H9 (cell line): ENCODE results near the gene SLC43A1. TPM values are rescaled to one million over a fixed set of nuclear protein-coding genes. Genes with fewer than 3 reads are reported as not detected.

Experiments used
- DNase-seq: peaks from one replicate; pipeline ENCODE4 v3.0.0-alpha.2; 2017
- H2AFZ ChIP-seq: one replicate; pipeline ENCODE4 v1.6.1; 2013; ENCODE audit warnings: mild to moderate bottlenecking, low read length, control low read depth, moderate library complexity
- H2AK5ac ChIP-seq: 2 replicates; pipeline ENCODE4 v1.6.1; 2013; ENCODE audit warnings: low read length, control low read depth, mixed read lengths; ENCODE audit not compliant: insufficient read length
- H2BK120ac ChIP-seq: one replicate; pipeline ENCODE4 v1.6.1; 2013; ENCODE audit warnings: low read depth, mild to moderate bottlenecking, low read length, control low read depth, inconsistent platforms; ENCODE audit not compliant: poor library complexity, severe bottlenecking
- H2BK12ac ChIP-seq: 2 replicates; pipeline ENCODE4 v1.6.1; 2013; ENCODE audit warnings: low read length, control low read depth, mixed read lengths, low read depth; ENCODE audit not compliant: insufficient read length
- H2BK15ac ChIP-seq: 2 replicates; pipeline ENCODE4 v1.6.1; 2013; ENCODE audit warnings: low read depth, low read length, control low read depth
- H2BK20ac ChIP-seq: one replicate; pipeline ENCODE4 v1.6.1; 2013; ENCODE audit warnings: low read depth, mild to moderate bottlenecking, low read length, control low read depth, inconsistent platforms; ENCODE audit not compliant: poor library complexity, severe bottlenecking
- H2BK5ac ChIP-seq: 2 replicates; pipeline ENCODE4 v1.6.1; 2013; ENCODE audit warnings: low read length, control low read depth, mixed read lengths; ENCODE audit not compliant: insufficient read length
- H3K14ac ChIP-seq: 2 replicates; pipeline ENCODE4 v1.6.1; 2013; ENCODE audit warnings: low read length, control low read depth; ENCODE audit not compliant: insufficient read depth
- H3K18ac ChIP-seq: 2 replicates; pipeline ENCODE4 v1.6.1; 2013; ENCODE audit warnings: low read depth, mild to moderate bottlenecking, mixed read lengths, low read length, control low read depth; ENCODE audit not compliant: insufficient read length
- H3K23ac ChIP-seq: 2 replicates; pipeline ENCODE4 v1.6.1; 2013; ENCODE audit warnings: low read length, control low read depth, mixed read lengths, low read depth; ENCODE audit not compliant: insufficient read length
- H3K23me2 ChIP-seq: 2 replicates; pipeline ENCODE4 v1.6.1; 2013; ENCODE audit warnings: low read depth, mild to moderate bottlenecking, mixed read lengths, low read length, control low read depth; ENCODE audit not compliant: insufficient read length, poor library complexity, severe bottlenecking
- H3K27ac ChIP-seq: 2 replicates; pipeline ENCODE4 v1.5.1; 2013; ENCODE audit warnings: low read length, control low read depth, mixed read lengths, low read depth; ENCODE audit not compliant: insufficient read length
- H3K27me3 ChIP-seq: 2 replicates; pipeline ENCODE4 v1.6.1; 2013; ENCODE audit warnings: low read length, control low read depth, inconsistent platforms; ENCODE audit not compliant: insufficient read depth
- H3K4ac ChIP-seq: 2 replicates; pipeline ENCODE4 v1.6.1; 2013; ENCODE audit warnings: low read depth, mild to moderate bottlenecking, control low read depth, inconsistent platforms, low read length, moderate library complexity
- H3K4me1 ChIP-seq: 2 replicates; pipeline ENCODE4 v1.6.1; 2013; ENCODE audit warnings: low read length, control low read depth, inconsistent platforms; ENCODE audit not compliant: insufficient read depth
- H3K4me2 ChIP-seq: 2 replicates; pipeline ENCODE4 v1.6.1; 2013; ENCODE audit warnings: low read length, control low read depth, mixed read lengths; ENCODE audit not compliant: insufficient read length, insufficient read depth
- H3K56ac ChIP-seq: 2 replicates; pipeline ENCODE4 v1.6.1; 2013; ENCODE audit warnings: low read depth, mild to moderate bottlenecking, mixed read lengths, low read length, control low read depth; ENCODE audit not compliant: insufficient read length
- H3K79me1 ChIP-seq: 2 replicates; pipeline ENCODE4 v1.6.1; 2013; ENCODE audit warnings: low read depth, mild to moderate bottlenecking, moderate library complexity, low read length, control low read depth, inconsistent platforms; ENCODE audit not compliant: insufficient read depth, poor library complexity, severe bottlenecking
- H3K79me2 ChIP-seq: 2 replicates; pipeline ENCODE4 v1.6.1; 2013; ENCODE audit warnings: low read length, control low read depth, inconsistent platforms; ENCODE audit not compliant: insufficient read depth
- H3K9ac ChIP-seq: 2 replicates; pipeline ENCODE4 v1.6.1; 2013; ENCODE audit warnings: low read length, control low read depth, mixed read lengths; ENCODE audit not compliant: insufficient read length; ENCODE audit errors: extremely low read depth
- H3K9me3 ChIP-seq: one replicate; pipeline ENCODE4 v1.6.1; 2013; ENCODE audit warnings: low read depth, low read length, inconsistent platforms; ENCODE audit not compliant: control insufficient read depth
- H3T11ph ChIP-seq: one replicate; pipeline ENCODE4 v1.6.1; 2013; ENCODE audit warnings: mild to moderate bottlenecking, low read length, control low read depth, inconsistent platforms
- H4K20me1 ChIP-seq: one replicate; pipeline ENCODE4 v1.6.1; 2013; ENCODE audit not compliant: control insufficient read depth, insufficient read length, insufficient read depth
- H4K5ac ChIP-seq: 2 replicates; pipeline ENCODE4 v1.6.1; 2013; ENCODE audit warnings: low read depth, mild to moderate bottlenecking, mixed read lengths, low read length, control low read depth; ENCODE audit not compliant: insufficient read length
- H4K8ac ChIP-seq: replicated peaks from 2 replicates; pipeline ENCODE4 v1.6.1; 2013; ENCODE audit warnings: low read length, control low read depth, mixed read lengths, low read depth; ENCODE audit not compliant: insufficient read length
- H4K91ac ChIP-seq: 2 replicates; pipeline ENCODE4 v1.6.1; 2013; ENCODE audit warnings: low read depth, mild to moderate bottlenecking, moderate library complexity, mixed read lengths, low read length, control low read depth; ENCODE audit not compliant: insufficient read length
- H3K27ac Mint-ChIP-seq, 3 experiments: 2 replicates in 2 of 3; 3 replicates in 1 of 3; pipeline ENCODE4 v1.8.0; 2020 to 2021; ENCODE audit warnings: mixed read lengths in 3 of 3, mild to moderate bottlenecking in 1 of 3, moderate library complexity in 1 of 3
- H3K27me3 Mint-ChIP-seq: 2 replicates; pipeline ENCODE4 v1.8.0; 2021; ENCODE audit warnings: low read depth, mild to moderate bottlenecking, moderate library complexity, mixed read lengths
- H3K36me3 Mint-ChIP-seq, 3 experiments: 2 replicates in 2 of 3; 3 replicates in 1 of 3; pipeline ENCODE4 v1.8.0; 2020 to 2021; ENCODE audit warnings: low read depth in 3 of 3, mixed read lengths in 3 of 3; ENCODE audit not compliant: insufficient read depth in 1 of 3
- H3K4me1 Mint-ChIP-seq, 2 experiments: 2 replicates each; pipeline ENCODE4 v1.8.0; 2020; ENCODE audit warnings: mixed read lengths in 2 of 2
- H3K4me3 Mint-ChIP-seq, 2 experiments: 2 replicates in 1 of 2; 3 replicates in 1 of 2; pipeline ENCODE4 v1.8.0; 2020 to 2021; ENCODE audit warnings: mild to moderate bottlenecking in 2 of 2, mixed read lengths in 2 of 2, moderate library complexity in 1 of 2
- H3K9me3 Mint-ChIP-seq, 2 experiments: 2 replicates in 1 of 2; 3 replicates in 1 of 2; pipeline ENCODE4 v1.8.0; 2020; ENCODE audit warnings: mild to moderate bottlenecking in 2 of 2, mixed read lengths in 2 of 2, moderate library complexity in 1 of 2
- CTCF ChIP-seq: fragments of 200-600 bp; sonication (generic); conservative IDR thresholded peaks from 3 replicates; pipeline ENCODE4 v1.8.0; 2021; ENCODE audit warnings: antibody characterized with exemption, mild to moderate bottlenecking
- WGBS: extraction: QIAGEN DNeasy Blood & Tissue Kit; methylation state at CpG from one replicate; pipeline ENCODE4 v1.1.7; 2013; ENCODE audit warnings: missing lambda C conversion rate, low lambda C conversion rate, mixed read lengths; ENCODE audit not compliant: insufficient read length; ENCODE audit errors: extremely low coverage; 5-methylcytosine and 5-hydroxymethylcytosine counted together
- total RNA-seq: library from RNA; stranded (reverse); gene quantifications from 2 replicates; pipeline ENCODE4 v1.2.1, GENCODE V29; 2021

The SLC43A1 gene
- total RNA-seq, 1 experiment from 2014 or later, result 17.0 TPM

- no peak overlapping the region for H2BK12ac ChIP-seq
- H3K56ac ChIP-seq, result no peak overlapping the region
- H3K9me3 Mint-ChIP-seq, result no peaks in the 10 kb centered on the region; a peak in 2 of 5 replicates
- no peak overlapping the region for H3K9ac ChIP-seq
- no peak overlapping the region for H3K27ac Mint-ChIP-seq
- TF ChIP-seq CTCF, result peak; percentile 62
- H3K27ac ChIP-seq, result no peak overlapping the region
- no peak overlapping the region for H4K5ac ChIP-seq
- peaks cover 81% of the 10 kb centered on the region for H3K27me3 Mint-ChIP-seq
- no peak overlapping the region for H2BK20ac ChIP-seq
- peak; percentile 64 for DNase-seq
- H3K4me2 ChIP-seq, result peak overlapping the region; percentile 4
- no peak overlapping the region for H3K4ac ChIP-seq
- peaks cover 2% of the 10 kb centered on the region; the same call in 1 of the 2 replicates for H3K4me1 ChIP-seq
- H3K27me3 ChIP-seq, result peaks cover 6% of the 10 kb centered on the region; the same call in 1 of the 2 replicates
- H2AFZ ChIP-seq, result no peak overlapping the region
- H3K4me3 Mint-ChIP-seq, result peak overlapping the region; percentile 66 to 68
- peaks cover 8% of the 10 kb centered on the region for H3K23me2 ChIP-seq
- H3K23ac ChIP-seq, result no peak overlapping the region
- no peaks in the 10 kb centered on the region for H4K20me1 ChIP-seq
- peaks cover 30 to 67% of the 10 kb centered on the region in 2 experiments for H3K4me1 Mint-ChIP-seq
- no peak overlapping the region for H2BK15ac ChIP-seq
- no peaks in the 10 kb centered on the region for H3K79me1 ChIP-seq
- peaks cover 0 to 3% (median 2%) of the 10 kb centered on the region in 3 experiments; a peak in 1 of 7 replicates for H3K36me3 Mint-ChIP-seq
- no CpG with 5 or more reads among the region's 27 CpGs for WGBS
- no peak overlapping the region; the same call in 1 of the 2 replicates for H3K14ac ChIP-seq
- H2BK120ac ChIP-seq, result no peak overlapping the region
- no peak overlapping the region for H2AK5ac ChIP-seq
- H3K79me2 ChIP-seq, result no peaks in the 10 kb centered on the region
- no peak overlapping the region for H3K18ac ChIP-seq
- H4K8ac ChIP-seq, result no peak overlapping the region
- H3K9me3 ChIP-seq, result no peaks in the 10 kb centered on the region
- H4K91ac ChIP-seq, result no peak overlapping the region
- H2BK5ac ChIP-seq, result no peak overlapping the region
- H3T11ph ChIP-seq, result no peak overlapping the region
These were observed 38.6 kb downstream of the SLC43A1 start for GRCh38 chr11:57476757-57477506.
